DMS79 treated with DMSO at 0.1 percent for 48 hours (cell line): ENCODE results near the gene ADD1.
A peak's percentile ranks its signal among the peaks of the same experiment; 100 is the strongest.
"Not testable (repeated sequence)": the region's sequence is repeated elsewhere in the genome, so short reads cannot be mapped to it uniquely, and the experiment has no call there.

Experiments
- DNase-seq: peaks from one replicate; lab custom pipeline; 2025; lab: John Stamatoyannopoulos, UW

The ADD1 gene

GRCh38 chr4:2886161-2886560 is 42.5 kb downstream of the ADD1 start:
- DNase-seq: no peak

GRCh38 chr4:2886622-2887021 is 43.0 kb downstream of the ADD1 start:
- no peak for DNase-seq

DNA sequence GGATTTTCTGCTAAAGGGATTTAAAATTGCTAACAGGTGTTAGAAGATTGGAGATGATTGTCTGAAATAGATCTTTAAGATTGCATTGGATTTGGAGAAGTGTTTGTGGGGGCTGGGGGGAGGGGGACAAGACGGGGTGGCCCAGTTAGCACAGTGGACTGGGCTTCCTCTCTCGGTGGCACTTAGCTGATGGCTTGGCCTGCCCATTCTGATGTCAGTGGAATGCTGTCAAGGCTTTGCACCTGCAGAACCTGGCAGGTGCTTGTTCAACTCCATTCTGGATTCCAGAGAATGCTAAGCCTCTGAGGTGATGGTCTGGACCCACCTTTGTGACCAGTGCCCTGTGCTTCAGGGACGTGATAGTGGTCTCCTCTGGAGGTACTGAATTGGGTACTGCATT is 43.7 kb downstream of the ADD1 start:
- DNase-seq: no peak

GRCh38 chr4:2888886-2889285 is 45.2 kb downstream of the ADD1 start:
- no peak for DNase-seq

DNA sequence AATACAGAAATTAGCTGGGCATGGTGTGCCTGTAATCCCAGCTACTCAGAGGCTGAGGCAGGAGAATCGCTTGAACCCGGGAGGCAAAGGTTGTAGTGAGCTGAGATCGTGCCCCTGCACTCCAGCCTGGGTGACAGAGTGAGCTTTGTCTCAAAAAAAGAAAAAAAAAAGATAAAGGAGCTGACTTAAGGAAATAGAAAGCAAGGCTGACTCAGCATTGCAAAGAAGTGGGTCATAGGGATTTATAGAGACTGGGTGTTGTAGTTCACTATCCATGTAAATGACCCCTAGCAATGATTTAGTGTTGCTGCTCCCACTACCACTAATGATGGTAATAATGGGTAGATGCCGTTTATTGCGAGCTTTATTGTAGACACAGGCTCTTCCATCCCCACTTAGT is 47.6 kb downstream of the ADD1 start:
- no peak for DNase-seq

DNA sequence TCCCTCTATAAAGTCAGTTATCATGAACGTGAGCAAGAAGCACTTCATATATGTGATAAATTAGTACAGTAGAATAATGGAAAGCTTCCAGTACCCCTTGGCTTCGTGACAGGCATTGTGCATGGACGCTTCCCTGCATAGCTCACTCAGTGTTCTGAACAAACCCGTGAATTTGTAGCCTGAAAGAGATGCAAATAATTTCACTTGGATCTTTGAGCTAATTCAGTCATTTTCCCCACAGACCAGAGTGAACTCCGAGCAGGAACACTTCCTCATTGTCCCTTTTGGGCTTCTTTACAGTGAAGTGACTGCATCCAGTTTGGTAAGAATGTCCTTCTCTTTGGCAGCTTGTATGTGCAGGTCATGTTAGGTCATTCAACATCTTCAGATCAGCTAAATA is 50.1 kb downstream of the ADD1 start:
- DNase-seq: no peak

DNA sequence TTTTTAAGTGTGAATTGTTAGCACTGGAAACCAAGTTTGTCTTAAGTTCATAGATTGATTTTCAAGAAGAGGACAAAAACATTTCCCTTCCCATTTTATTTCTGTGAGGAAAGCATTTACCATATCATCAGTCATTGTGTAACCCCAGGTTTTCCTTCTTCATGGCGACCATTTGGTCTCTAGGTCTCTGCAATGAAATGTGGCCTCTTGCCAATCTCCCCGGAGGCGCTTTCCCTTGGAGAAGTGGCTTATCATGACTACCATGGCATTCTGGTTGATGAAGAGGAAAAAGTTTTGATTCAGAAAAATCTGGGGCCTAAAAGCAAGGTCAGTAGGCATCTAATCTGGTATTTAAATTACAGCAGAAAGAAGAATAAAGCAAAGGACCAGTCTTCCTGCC is 54.4 kb downstream of the ADD1 start:
- DNase-seq: no peak

GRCh38 chr4:2900741-2901140 is 57.1 kb downstream of the ADD1 start:
- no peak for DNase-seq

- DNase-seq: no peak
These were observed 57.5 kb downstream of the ADD1 start for GRCh38 chr4:2901186-2901585.

GRCh38 chr4:2902126-2902525 is 58.5 kb downstream of the ADD1 start:
- peak; percentile 35 for DNase-seq

GRCh38 chr4:2905544-2905943 is 61.9 kb downstream of the ADD1 start:
- DNase-seq: no peak

DNA sequence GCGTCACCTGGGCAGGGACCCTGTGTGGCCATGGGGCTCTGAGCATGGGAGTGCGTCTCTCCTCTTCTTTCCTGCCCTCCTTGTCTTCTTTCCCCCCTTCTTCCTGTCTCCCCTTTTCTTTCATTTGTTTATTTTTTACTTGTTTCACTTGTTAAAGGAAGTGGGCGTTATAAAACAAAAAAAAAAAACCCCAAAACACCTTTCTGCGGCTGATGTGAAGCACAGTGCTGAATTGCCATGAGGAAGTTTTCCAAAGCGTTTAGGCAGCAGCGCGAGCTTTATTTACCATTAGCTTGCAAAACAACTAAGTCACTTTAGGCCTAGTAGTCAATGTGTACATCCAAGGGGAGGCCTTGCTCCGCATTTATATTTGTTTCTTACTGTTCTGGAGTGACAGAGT is 62.6 kb downstream of the ADD1 start:
- DNase-seq: no peak

DNA sequence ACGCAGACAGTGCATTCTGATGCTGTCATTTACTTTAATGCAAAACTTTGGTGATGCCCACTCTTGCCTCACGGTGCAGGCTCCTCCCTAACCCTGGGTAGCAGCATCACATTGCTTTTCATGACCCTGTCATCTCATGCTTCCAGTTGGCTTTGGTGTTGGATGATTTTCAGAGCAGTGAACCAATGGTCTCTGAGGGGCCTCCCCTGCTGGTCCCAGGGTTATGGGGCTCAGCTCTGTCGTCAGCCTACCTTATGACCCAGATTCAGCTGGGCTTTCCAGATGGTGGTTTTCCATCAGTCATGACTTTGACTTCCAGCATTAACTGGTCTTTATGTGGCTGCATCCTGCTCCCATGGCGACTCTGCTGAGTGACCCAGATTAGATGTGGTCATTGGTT is 63.6 kb downstream of the ADD1 start:
- DNase-seq: no peak

GRCh38 chr4:2907706-2908293 is 64.2 kb downstream of the ADD1 start:
- DNase-seq: no peak

DNA sequence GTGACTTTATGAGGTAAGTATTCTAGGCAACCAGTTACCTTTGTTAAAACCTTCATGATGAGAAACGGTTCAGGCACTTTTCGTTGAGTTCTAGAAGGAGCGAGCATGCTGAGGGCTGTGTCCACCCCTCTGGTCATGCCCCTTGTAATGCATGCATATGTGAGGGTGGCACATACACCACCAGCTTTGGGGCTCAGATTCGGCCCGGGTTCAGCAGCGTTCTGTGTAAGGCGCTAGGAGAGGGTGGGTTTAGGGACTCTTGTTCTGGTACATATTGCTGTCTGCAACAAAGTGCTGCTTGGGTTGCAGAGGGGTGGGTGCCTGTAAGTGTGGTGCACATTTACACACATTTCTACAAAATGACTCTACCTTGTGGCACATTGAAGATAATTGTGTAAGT is 65.0 kb downstream of the ADD1 start:
- no peak for DNase-seq

- no peak for DNase-seq
These were observed 65.9 kb downstream of the ADD1 start for GRCh38 chr4:2909583-2909982.

DNA sequence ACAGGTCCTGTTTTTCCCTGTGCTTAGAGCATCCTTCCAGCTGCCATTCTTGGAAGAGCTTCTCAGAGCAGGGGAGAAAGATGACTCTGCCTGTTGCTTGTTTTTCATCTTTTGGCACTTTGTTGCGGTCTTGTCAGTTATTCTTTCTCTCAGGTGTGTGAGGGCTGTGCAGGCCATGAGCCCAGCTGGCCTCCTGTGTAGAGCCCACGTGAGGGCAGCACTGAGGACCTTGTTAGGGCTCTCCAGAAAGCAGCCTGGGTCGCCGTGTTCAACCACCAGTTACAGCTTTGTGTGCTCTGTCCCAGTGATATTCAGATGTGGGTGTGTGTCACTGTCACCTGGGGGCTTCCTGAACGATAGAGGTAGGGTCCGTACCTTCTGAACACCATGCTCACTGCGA is 66.8 kb downstream of the ADD1 start:
- no peak for DNase-seq

DNA sequence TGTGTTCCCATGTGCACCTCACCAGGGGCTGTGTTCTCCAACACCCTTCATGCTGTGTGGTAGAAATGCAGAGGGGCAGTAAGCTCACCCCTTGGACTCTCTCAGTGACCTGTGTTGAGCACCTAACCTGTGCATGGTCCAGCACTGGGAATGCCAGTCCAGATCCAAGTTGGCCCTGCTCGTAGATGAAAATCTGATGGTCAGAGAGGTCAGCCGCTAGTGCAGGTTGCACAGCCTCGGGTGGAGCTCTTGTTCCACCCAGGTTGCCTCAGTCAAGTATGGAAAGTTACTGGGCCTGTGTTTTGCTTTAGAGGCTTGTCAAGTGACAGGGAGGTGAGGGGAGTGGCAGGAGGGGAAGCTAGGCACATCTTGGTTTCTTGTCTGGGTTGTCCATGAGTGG is 68.2 kb downstream of the ADD1 start:
- DNase-seq: no peak

DNA sequence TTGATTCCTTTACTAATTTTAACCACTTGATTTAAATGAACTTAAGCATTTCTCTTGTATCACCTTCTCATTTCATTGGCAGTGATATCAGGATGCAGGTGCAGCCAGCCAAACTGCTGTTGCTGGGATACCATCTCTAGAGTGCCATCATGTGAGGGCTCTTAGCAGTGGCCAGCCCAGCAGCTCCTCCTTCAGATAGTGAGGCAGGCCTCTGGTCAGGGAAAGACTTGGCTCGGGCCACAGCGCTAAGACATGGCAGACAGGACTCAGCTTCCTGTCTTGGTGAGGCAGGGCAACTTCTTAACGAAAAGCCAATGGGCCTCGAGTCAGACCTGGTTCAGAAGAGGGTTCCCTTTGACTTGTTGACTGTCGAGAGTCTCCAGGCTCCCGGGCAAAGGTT is 69.5 kb downstream of the ADD1 start:
- DNase-seq: peak; percentile 43

GRCh38 chr4:2914256-2915126 is 70.8 kb downstream of the ADD1 start:
- peak; percentile 2 for DNase-seq

GRCh38 chr4:2915789-2916188 is 72.1 kb downstream of the ADD1 start:
- DNase-seq: no peak

- DNase-seq: not testable (repeated sequence)
These were observed 73.1 kb downstream of the ADD1 start for GRCh38 chr4:2916696-2917095.

GRCh38 chr4:2918300-2918699 is 74.7 kb downstream of the ADD1 start:
- not testable (repeated sequence) for DNase-seq

- not testable (repeated sequence) for DNase-seq
These were observed 75.1 kb downstream of the ADD1 start for GRCh38 chr4:2918714-2919113.
